ENCODE measurements around the gene KIRREL3.

The KIRREL3 gene

GRCh38 chr11:126669416-126669815 lies 331.2 kb downstream of the KIRREL3 start:
- Histone ChIP-seq H3K27ac (ENCODE audit: low read depth, low read length) (no peak overlapping the region), H3K36me3 (ENCODE audit: low read length) (no peaks in the 10 kb centered on the region), H3F3A (ENCODE audit: insufficient read depth) (no peaks in the 10 kb centered on the region), H3K9ac (ENCODE audit: low read length) (no peak overlapping the region), H3K9me2 (replicated peaks; ENCODE audit: insufficient read depth, low read length) (no peaks in the 10 kb centered on the region), H3K4me2 (ENCODE audit: low read depth, low read length, poor library complexity, severe bottlenecking) (no peak overlapping the region), H3K4me3 (ENCODE audit: insufficient read depth, low read length, poor library complexity, severe bottlenecking) (no peak overlapping the region), H3K79me2 (ENCODE audit: insufficient read depth, low read length) (no peaks in the 10 kb centered on the region), H3K27me3 (ENCODE audit: low read length) (no peaks in the 10 kb centered on the region), H2AFZ (ENCODE audit: low read depth, low read length, severe bottlenecking) (no peak overlapping the region), H3K9me3 (ENCODE audit: insufficient read depth, low read length) (no peaks in the 10 kb centered on the region), H4K20me1 (ENCODE audit: low read depth, low read length) (no peaks in the 10 kb centered on the region)
- TF ChIP-seq, protein P1, sequence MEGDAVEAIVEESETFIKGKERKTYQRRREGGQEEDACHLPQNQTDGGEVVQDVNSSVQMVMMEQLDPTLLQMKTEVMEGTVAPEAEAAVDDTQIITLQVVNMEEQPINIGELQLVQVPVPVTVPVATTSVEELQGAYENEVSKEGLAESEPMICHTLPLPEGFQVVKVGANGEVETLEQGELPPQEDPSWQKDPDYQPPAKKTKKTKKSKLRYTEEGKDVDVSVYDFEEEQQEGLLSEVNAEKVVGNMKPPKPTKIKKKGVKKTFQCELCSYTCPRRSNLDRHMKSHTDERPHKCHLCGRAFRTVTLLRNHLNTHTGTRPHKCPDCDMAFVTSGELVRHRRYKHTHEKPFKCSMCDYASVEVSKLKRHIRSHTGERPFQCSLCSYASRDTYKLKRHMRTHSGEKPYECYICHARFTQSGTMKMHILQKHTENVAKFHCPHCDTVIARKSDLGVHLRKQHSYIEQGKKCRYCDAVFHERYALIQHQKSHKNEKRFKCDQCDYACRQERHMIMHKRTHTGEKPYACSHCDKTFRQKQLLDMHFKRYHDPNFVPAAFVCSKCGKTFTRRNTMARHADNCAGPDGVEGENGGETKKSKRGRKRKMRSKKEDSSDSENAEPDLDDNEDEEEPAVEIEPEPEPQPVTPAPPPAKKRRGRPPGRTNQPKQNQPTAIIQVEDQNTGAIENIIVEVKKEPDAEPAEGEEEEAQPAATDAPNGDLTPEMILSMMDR (IDR thresholded peaks at IDR 0.05; ENCODE audit: insufficient read depth, low read length, poor library complexity, severe bottlenecking), result no peak
- no peak for TF ChIP-seq EZH2phosphoT487 (conservative IDR thresholded peaks at IDR 0.05; ENCODE audit: low read length)

GRCh38 chr11:126664643-126665042 lies 335.9 kb downstream of the KIRREL3 start:
- TF ChIP-seq EZH2phosphoT487 (conservative IDR thresholded peaks at IDR 0.05; ENCODE audit: low read length), result no peak
- TF ChIP-seq, protein P1 (IDR thresholded peaks at IDR 0.05; ENCODE audit: insufficient read depth, low read length, poor library complexity, severe bottlenecking), result no peak
- Histone ChIP-seq H3K27me3 (ENCODE audit: low read length) (no peaks in the 10 kb centered on the region), H3K36me3 (ENCODE audit: low read length) (no peaks in the 10 kb centered on the region), H3K9me3 (ENCODE audit: insufficient read depth, low read length) (no peaks in the 10 kb centered on the region), H3K9me2 (replicated peaks; ENCODE audit: insufficient read depth, low read length) (no peaks in the 10 kb centered on the region), H2AFZ (ENCODE audit: low read depth, low read length, severe bottlenecking) (no peak overlapping the region), H3F3A (ENCODE audit: insufficient read depth) (no peaks in the 10 kb centered on the region), H3K79me2 (ENCODE audit: insufficient read depth, low read length) (no peaks in the 10 kb centered on the region), H3K4me3 (ENCODE audit: insufficient read depth, low read length, poor library complexity, severe bottlenecking) (no peak overlapping the region), H4K20me1 (ENCODE audit: low read depth, low read length) (no peaks in the 10 kb centered on the region), H3K9ac (ENCODE audit: low read length) (no peak overlapping the region), H3K4me2 (ENCODE audit: low read depth, low read length, poor library complexity, severe bottlenecking) (no peak overlapping the region), H3K27ac (ENCODE audit: low read depth, low read length) (no peak overlapping the region)

DNA sequence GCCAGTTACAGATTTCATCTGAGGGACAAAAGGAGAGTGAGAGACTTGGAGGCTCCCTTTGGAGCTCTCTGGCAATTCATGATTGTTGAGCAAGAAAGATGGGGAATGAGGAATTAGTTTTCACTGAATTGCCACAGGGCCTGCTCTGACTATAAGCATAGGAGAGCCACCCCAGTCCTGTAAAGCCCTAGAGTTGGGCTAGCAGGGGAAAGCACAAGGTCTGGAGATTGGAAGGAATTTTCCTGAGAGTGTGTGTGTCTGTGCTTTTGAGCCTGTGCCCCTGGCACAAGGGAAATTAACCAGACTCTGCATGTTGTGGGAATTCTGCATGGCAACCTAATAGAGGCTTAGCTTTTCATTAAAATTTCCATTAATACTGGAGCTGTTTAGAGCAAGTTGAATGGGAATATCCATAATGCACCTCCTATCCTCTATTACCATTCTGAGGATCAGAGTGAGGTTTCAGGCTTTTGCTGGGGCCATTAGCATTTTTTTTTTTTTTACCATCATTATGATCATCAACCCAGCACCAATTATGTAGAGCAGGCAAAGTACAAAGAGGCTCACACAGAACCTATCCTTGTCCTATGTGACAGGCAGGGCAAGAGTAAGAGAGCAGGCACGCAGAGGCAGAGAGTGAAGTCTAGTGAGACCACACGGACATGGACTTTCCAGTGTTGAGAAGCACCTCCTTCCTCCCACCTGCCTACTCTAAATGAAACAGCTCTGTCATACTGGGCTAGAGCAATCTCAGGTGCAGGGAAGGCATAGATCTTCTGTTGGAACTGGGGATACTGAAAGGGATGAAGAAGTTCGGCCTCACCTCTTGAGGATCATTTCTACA lies 336.6 kb downstream of the KIRREL3 start:
- no peak overlapping the region for H3K4me3 ChIP-seq (ENCODE audit: insufficient read depth, low read length, poor library complexity, severe bottlenecking)
- no peak overlapping the region for H2AFZ ChIP-seq (ENCODE audit: low read depth, low read length, severe bottlenecking)
- no peak overlapping the region for H3K27ac ChIP-seq (ENCODE audit: low read depth, low read length)
- H3K9me2 ChIP-seq (replicated peaks; ENCODE audit: insufficient read depth, low read length), result no peaks in the 10 kb centered on the region
- H4K20me1 ChIP-seq (ENCODE audit: low read depth, low read length), result no peaks in the 10 kb centered on the region
- H3K9me3 ChIP-seq (ENCODE audit: insufficient read depth, low read length), result no peaks in the 10 kb centered on the region
- no peaks in the 10 kb centered on the region for H3F3A ChIP-seq (ENCODE audit: insufficient read depth)
- no peaks in the 10 kb centered on the region for H3K27me3 ChIP-seq (ENCODE audit: low read length)
- no peak overlapping the region for H3K9ac ChIP-seq (ENCODE audit: low read length)
- no peak for TF ChIP-seq EZH2phosphoT487 (conservative IDR thresholded peaks at IDR 0.05; ENCODE audit: low read length)
- TF ChIP-seq, protein P1 (IDR thresholded peaks at IDR 0.05; ENCODE audit: insufficient read depth, low read length, poor library complexity, severe bottlenecking), result no peak
- no peaks in the 10 kb centered on the region for H3K79me2 ChIP-seq (ENCODE audit: insufficient read depth, low read length)
- H3K4me2 ChIP-seq (ENCODE audit: low read depth, low read length, poor library complexity, severe bottlenecking), result no peak overlapping the region
- H3K36me3 ChIP-seq (ENCODE audit: low read length), result no peaks in the 10 kb centered on the region

Measured in SU-DHL-6 (cell line).